Amniotic epithelial cell (primary cell): ENCODE measurements around the gene TESK1.

Source experiments
- DNase-seq: peaks from one replicate; pipeline ENCODE4 v3.0.0-alpha.2; 2010; ENCODE audit warnings: low read depth

The TESK1 gene

DNA sequence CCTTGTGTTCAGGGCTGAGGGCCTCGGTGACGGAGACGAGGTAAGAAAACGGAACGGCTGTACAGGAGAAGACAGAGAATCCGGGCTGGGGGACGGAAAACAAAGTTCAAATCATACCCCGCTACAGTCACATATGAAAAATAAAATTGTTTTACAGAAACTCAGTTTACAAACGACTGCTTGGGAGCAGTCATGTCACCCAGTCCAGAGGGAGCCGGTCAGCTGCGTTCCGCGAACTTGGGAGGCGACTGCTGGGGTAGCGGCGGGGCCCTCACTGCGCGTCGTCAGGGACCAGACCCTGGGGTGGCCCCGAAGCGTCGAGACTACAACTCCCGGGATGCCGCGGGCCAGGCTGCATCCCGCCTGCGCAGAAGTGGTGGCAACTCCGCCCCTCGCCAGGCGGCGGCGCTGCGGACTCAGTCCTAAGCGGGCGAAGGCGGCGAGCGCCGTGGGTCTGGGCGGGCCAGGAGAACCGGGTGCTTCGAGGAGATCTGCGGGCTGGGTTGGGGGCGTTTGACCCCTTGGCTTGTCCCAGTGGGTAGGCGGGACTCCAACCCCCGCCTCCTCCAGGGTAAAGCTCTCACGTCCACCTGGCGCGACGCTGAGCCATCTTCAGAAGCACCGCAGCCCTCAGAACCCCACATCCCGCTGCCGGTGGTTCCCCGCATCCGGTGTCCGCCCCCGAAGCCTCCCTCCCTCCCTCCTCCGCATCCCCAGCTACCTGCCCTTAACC is 41.6 kb downstream of the TESK1 start:
- DNase-seq = peak; percentile 73

DNA sequence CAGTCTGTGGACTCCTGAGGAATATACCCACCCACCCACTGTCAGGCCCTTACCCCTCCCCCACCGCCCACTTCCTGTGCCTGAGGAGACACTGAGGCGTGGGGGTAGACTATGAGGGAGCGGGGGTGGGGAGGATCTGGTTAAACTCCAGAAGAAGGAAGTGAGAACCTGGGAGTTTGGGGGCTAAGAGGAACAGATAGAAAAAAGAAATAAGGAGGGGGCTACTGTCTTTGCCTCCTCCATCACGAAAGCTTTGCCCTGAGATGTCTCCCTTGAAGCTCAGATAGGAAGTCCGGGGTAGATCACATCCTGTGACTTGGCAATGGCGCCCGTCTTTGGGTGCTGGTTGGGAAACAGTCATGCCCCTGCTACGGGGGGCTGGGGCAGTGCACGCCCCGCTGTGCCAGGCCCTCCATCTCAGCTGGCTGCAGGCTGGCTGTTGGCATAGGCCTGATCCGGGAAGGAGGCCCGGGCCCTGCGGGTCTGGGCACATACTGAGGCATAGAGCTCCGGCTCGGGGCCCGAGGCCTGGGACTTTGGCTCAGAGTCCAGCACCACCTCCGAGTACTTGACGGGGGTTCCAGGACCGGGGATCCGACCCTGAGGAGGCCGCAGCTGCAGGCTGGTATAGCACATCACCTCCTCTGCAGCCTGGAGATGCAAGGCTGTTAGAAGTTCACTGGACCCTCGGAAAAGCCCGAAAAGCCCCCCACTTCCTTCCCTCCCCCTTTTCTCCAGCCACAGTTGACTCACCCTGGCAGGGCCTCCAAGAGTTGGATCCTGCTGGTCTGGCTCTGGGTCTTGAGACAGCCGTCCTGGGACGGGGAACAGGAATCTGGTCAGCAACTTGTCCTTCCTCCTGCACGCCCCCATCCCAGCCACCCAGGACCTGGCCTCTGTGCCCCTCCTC is 44.6 kb downstream of the TESK1 start:
- DNase-seq = no peak

DNA sequence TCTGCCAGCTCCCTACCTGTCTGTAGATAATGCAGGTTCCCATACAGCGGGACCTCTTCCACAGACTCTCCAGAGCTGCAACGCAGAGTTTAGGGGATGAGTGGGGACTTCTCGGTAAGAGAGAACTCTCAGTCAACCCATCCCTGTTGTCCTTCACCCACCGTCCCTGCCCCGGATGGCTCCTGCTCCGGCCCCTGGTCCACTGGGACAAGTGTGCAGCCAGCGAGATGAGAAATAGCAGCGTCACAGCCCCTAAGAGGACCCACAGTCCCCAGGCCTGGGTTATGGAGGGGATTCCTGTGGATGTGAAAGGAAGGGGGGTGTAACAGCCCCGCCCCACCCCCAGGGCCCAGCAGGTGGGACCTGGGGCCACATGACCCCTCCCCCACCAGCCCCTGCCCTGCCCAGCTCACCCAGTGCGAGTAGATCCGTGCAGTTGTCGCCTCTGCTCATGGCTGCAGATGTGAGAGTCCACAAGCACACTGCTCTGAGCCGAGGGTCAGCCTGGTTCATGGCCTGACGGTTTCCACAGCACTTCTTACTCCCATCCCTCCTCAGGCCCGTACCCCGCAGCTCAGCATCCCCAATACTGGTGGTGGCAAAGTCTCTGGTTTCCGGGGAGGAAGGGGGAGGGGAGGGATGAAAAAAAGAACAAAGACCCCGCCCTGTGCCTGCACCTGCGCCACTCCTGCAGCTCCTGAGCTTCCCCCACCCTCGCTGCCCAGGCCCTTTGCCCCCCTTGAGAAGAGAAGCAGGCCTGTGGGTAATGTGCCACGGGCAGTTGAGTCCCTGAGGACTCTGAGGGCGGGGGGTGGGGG is 45.5 kb downstream of the TESK1 start, which contains the start of gene SIT1:
Gene SIT1, minus strand, starts transcription at position 591 of the 818 bp plus-strand sequence. Its CDS starts 78 bp downstream, at position 513.
- DNase-seq = no peak

DNA sequence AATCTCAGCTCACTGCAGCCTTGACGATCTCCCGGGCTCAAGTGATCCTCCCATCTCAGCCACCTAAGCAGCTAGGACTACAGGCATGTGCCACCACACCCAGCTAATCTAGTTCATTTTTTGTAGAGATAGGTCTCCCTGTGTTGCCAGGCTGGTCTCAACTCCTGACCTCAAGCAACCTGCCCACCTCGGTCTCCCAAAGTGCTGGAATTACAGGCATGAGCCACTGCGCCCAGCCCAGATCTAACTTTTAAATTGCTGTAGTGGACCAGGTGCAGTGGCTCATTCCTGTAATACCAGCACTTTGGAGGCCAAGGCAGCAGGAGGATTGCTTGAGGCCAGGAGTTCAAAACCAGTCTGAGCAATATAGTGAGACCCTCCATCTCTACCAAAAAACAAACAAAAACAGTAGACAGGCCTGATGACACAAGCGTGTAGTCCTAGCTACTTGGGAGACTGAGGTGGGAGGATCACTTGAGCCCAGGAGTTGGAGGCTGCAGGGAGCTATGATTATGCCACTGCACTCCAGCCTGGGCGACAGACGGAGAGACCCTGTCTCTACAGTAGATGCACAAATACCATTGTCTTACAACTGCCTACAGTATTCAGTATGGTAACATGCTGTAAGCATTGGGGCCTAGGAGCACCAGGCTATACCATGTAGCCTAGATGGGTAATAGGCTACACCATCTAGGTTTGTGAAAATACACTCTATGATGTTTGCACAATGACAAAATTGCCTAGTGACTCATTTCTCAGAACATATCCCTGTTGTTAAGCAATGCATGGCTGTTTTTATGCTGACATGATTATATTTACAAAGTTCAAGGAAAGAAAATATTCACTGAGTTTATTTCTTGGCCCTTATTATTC is 47.1 kb downstream of the TESK1 start:
- DNase-seq = peak; percentile 84

DNA sequence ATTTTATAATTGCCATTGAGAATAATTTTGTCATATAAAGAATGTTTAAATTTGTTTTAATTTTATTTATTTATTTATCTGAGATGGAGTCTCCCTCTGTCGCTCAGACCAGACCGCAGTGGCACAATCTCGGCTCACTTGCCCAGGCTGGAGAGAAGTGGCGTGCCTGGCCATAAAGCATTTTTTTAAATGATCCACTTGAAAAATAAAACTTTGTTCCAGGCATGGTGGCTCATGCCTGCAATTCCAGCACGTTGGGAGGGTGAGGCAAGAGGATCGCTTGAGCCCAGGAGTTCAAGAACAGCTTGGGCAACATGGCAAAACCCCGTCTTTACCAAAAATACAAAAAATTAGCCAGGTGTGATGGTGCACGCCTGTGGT is 47.8 kb downstream of the TESK1 start:
- DNase-seq = no peak

DNA sequence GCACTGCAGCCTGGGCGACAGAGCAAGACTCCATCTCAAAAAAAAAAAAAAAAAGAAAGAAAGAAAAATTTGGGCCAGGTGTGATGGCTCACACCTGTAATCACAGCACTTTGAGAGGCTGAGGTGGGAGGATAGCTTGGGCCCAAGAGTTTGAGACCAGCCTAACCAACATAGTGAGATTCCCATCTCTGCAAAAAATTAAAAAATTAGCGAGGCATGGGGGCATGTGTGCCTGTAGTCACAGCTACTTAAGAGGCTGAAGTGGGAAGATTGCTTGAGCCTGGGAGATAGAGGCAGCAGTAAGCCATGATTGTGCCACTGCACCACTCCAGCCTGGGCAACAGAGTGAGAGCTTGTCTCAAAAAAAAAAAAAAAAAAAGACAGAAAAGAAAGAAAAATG is 48.5 kb downstream of the TESK1 start:
- DNase-seq = no peak

DNA sequence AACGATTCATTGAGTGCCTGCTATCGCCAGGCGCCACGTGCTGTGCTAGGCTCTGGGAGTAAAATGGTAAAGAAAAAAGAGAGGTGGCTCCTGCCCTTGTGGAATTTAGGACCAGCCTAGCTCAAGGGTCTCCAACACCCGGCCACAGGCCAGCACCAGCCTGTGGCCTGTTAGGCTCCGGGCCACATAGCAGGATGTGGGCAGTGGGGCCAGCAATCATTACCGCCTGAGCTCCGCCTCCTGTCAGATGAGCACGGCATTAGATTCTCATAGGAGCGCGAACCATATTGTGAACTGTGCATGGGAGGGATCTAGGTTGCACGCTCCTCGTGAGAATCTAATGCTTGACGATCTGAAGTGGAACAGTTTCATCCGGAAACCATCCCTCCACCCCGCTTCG is 51.3 kb downstream of the TESK1 start:
- no peak for DNase-seq

DNA sequence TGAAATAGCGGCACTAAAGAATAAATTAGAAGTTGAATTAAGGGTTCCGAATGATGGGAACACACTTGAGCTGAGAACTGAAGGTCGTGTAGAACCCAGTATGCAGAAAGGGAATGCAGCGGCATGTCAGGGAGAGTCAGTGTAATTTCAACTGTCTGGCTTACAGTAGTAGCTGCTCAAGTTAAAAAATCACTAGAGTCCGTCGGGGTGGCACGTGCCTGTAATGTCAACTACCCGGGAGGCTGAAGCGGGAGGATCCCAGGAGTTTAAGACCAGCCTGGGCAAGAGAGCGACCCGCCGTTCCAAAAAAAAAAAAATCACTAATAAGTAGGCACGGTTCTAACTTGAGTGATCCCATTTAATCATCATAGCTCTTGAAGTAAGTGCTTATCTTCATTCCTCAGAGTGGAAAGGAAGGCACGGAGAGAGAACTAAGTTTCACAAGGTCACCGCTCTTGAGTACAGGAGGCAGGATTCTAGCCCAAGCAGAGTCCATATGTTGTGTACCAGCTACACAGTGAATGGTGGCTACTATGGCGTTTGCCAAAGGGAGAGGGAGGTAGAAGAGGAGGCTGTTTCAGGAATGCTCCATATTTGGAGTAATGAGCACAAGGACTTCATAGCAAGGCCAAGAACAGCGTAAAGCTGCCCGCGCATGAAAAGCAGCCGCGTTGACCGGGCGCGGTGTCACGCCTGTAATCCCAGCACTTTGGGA is 51.9 kb downstream of the TESK1 start:
- DNase-seq = peak; percentile 76

DNA sequence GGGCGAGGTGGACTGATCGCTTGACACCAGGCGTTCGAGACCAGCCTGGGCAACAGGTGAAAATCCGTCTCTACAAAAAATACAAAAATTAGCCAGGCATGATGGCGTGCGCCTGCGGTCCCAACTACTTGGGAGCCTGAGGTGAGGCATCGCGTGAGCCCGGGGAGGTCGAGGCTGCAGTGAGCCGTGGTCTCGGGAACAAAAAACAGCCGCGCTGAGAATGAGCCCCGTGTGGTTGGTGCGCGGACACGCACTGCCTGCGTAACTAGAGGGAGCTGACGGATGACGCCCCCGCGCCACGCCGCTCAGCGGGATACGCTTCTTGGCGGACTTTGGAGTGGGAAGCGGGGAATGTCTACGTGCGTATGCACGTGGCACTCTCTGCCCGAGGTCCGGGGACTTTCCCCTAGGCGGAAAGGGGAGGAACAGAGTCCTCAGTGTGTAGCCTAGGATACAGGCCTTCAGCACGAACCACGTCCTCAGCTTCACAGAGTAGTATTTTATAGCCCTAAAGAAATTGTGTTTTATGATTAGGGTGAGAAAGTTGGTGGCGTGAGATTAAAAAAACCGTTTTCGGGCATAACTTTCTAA is 52.6 kb downstream of the TESK1 start, which contains the start of gene RMRP:
Gene RMRP, minus strand, starts transcription at position 474 of the 591 bp plus-strand sequence.
- DNase-seq = peak; percentile 100

DNA sequence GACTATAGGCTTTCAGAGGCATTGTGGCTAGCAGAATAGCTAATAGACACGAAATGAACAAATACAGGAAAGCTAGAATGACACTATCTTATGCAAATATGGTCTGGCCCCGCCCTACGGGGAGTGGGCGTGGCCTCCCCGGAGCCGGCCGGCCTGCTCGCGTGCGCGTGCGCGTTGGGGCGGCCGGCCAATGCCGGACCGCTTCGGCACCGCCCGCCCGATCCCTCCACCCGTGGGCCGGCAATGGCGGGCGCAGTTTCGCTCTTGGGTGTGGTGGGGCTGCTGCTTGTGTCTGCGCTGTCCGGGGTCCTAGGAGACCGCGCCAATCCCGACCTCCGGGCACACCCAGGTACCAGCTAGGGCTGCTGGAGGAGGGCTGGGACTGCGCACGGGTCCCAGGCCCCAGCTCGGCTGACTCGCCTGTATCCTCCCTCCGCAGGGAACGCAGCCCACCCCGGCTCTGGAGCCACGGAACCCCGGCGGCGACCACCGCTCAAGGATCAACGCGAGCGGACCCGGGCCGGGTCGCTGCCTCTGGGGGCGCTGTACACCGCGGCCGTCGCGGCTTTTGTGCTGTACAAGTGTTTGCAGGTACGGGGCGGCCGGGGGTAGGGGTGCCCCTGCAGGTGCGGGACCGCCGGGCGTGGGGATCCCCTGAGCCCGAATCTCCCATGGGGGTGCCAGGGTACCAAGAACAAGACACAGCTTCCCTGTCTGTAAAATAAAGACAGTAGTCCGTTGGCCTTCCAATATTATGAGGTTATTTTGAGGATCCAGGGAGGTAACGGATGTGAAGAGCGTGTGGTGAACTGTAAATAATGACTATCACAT is 53.3 kb downstream of the TESK1 start, which contains the start of gene CCDC107:
Gene CCDC107, plus strand, starts transcription at position 156 of the 831 bp plus-strand sequence. Its CDS starts 88 bp downstream, at position 244.
- peak; percentile 59 for DNase-seq

DNA sequence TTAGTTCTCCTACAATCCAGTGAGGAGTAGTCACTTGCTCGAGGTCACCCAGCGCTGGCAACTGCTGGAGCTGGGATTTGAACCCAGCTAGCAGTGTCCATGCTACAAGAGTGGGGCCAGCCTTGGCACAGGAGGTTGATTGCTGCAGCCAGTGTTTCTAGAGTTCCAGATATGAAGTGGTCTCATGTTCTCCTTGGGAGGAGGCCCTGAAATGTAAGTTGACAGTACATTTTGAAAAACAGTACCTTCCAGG is 53.8 kb downstream of the TESK1 start:
- peak; percentile 41 for DNase-seq

DNA sequence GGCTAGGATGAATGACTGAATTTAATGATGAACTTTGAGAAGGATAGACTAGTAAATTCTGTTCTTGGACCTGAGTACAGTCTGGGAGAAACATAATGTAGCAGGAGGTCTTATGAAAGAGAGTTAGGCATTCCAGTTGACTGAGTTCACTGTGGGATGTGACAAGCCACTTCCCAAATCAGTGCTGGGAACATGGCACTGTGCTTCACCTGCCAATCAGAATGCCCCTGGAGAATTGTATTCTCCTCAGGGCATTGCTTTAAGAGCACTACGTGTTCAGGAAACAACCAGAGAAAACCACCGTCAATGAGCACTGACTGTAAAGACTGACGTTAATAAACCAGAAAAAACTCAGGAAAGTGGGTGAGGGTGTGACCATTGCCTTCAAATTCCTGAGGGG is 54.3 kb downstream of the TESK1 start:
- DNase-seq = no peak
